ENCODE measurements around the gene BTBD17.

Gene BTBD17

GRCh38 chr17:74356646-74357465 is 4.8 kb downstream of the BTBD17 start:
- DNase-seq = peak; percentile 13

- no peak for DNase-seq
These were observed 6.6 kb downstream of the BTBD17 start for GRCh38 chr17:74355065-74355464.

- DNase-seq = no peak
These were observed 7.1 kb downstream of the BTBD17 start for GRCh38 chr17:74354561-74354960.

GRCh38 chr17:74354123-74354522 is 7.5 kb downstream of the BTBD17 start:
- DNase-seq = peak; percentile 51

GRCh38 chr17:74353446-74354060 is 8.1 kb downstream of the BTBD17 start:
- no peak for DNase-seq

GRCh38 chr17:74351552-74352210 is 10.0 kb downstream of the BTBD17 start:
- no peak for DNase-seq

GRCh38 chr17:74350486-74350885 is 11.2 kb downstream of the BTBD17 start:
- no peak for DNase-seq

- DNase-seq = no peak
These were observed 12.5 kb downstream of the BTBD17 start for GRCh38 chr17:74349120-74349519.

- DNase-seq = no peak
These were observed 14.0 kb downstream of the BTBD17 start for GRCh38 chr17:74347646-74348045.

- no peak for DNase-seq
These were observed 16.0 kb downstream of the BTBD17 start for GRCh38 chr17:74345433-74346241.

GRCh38 chr17:74344658-74345057 is 17.0 kb downstream of the BTBD17 start:
- no peak for DNase-seq

- DNase-seq = no peak
These were observed 18.0 kb downstream of the BTBD17 start for GRCh38 chr17:74343526-74344284.

GRCh38 chr17:74343121-74343520 is 18.5 kb downstream of the BTBD17 start:
- DNase-seq = no peak

GRCh38 chr17:74342224-74342623 is 19.4 kb downstream of the BTBD17 start:
- DNase-seq = no peak

- no peak for DNase-seq
These were observed 21.1 kb downstream of the BTBD17 start for GRCh38 chr17:74340470-74341023.

- DNase-seq = no peak
These were observed 22.0 kb downstream of the BTBD17 start for GRCh38 chr17:74339537-74340195.

GRCh38 chr17:74337834-74338500 is 23.7 kb downstream of the BTBD17 start:
- no peak for DNase-seq

GRCh38 chr17:74336307-74336706 is 25.4 kb downstream of the BTBD17 start:
- no peak for DNase-seq

- DNase-seq = no peak
These were observed 26.1 kb downstream of the BTBD17 start for GRCh38 chr17:74335529-74336062.

GRCh38 chr17:74334393-74335039 is 27.2 kb downstream of the BTBD17 start:
- DNase-seq = no peak

All from stimulated activated CD4-positive, alpha-beta T cell treated with anti-CD3 and anti-CD28 coated beads, Interleukin-4, amount 100 ng/mL, for 24 hours (primary cell).